Measurements from ENCODE around the gene PLEKHA6. TPM values are rescaled to one million over a fixed set of nuclear protein-coding genes. Genes with fewer than 3 reads are reported as not detected.

Gene PLEKHA6
- total RNA-seq, 2 donors from 2014 or later: 24.5 to 49.3 TPM

DNA sequence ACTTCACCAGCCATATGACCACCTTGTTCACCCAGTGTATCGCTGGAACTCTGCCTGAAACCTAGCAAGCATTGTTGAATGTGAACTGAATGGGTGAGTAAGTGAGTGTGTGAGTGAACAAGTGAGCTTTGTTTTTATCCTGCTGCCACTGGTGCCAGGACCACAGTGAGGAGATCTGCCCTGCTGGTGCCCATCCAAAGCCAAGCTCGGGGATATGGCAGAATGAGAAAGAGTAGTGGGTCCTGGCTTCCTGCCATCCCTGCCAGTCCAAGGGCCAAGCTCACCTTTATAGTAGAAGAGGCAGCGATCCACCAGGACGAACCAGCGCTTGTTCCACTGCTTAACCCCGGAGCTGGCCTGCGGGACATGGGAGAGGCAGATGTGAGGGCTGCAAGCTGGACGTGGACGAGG lies 92.5 kb downstream of the PLEKHA6 start:
- 75% methylated on average over 9 of the region's 9 CpGs for WGBS
- intact Hi-C loops (cut with DNase I): no loop called here
- no peak for TF ChIP-seq POLR2AphosphoS5 (IDR thresholded peaks at IDR 0.05)
- TF ChIP-seq POLR2A (IDR thresholded peaks at IDR 0.05): no peak
- TF ChIP-seq CTCF (IDR thresholded peaks at IDR 0.05): no peak
- Histone ChIP-seq H3K36me3 (no peaks in the 10 kb centered on the region), H3K27ac (no peak overlapping the region), H3K27me3 (replicated peaks; ENCODE audit: insufficient read depth) (no peaks in the 10 kb centered on the region), H3K4me1 (replicated peaks) (no peaks in the 10 kb centered on the region), H3K4me3 (no peak overlapping the region), H3K9me3 (no peaks in the 10 kb centered on the region)
- DNase-seq (ENCODE audit: low spot score): no peak

DNA sequence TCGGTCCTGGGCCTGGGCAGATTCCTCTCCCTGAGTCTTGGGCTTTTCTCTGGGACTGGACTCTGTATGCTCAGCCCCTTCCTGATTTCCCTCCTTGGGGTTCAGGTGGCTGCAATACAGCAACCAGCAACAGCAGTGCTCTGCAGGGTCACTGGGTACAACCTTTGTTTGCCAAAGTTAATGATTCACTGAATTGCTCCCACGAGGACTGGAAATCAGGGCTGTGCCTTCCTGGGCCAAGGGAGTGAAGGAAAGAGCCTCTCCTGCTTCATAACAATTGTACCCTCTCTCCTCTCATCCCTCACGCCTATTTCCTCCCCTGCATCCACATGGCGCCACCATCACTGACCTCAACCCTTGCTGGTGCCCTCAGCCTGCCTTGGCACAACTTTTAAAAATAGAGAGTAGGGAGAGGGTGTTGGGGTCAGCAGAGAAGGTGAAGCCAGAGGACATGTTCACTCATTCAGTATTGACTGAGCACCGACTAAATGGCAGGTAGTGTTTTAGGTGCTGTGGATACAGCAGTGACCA lies 93.2 kb downstream of the PLEKHA6 start:
- H3K4me1 ChIP-seq (replicated peaks): no peaks in the 10 kb centered on the region

DNA sequence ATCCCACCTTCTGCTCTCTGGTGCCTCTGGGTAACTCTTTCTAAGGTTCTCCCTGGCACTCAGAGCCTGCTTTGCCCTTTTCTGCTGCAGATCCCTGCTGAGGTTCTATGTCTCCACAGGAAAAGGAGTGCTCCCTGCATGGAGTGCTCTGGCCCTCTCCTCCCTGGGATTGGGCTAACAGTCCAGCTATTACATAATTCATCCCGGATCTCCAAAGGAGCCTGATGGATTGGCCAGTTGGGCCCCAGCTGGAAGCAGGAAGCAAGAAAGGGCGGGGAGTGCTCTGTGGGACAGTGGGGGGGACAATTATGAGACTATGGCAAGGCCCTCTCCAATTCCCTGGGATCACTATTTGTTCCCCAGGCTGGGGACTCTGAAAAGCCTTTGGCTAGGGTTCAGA lies 94.1 kb downstream of the PLEKHA6 start:
- TF ChIP-seq POLR2A (IDR thresholded peaks at IDR 0.05) (no peak), POLR2AphosphoS5 (IDR thresholded peaks at IDR 0.05) (no peak), CTCF (IDR thresholded peaks at IDR 0.05) (no peak)
- DNase-seq (ENCODE audit: low spot score): no peak
- 81% methylated on average over 2 of the region's 2 CpGs for WGBS
- Histone ChIP-seq H3K27me3 (replicated peaks; ENCODE audit: insufficient read depth) (no peaks in the 10 kb centered on the region), H3K4me1 (replicated peaks) (no peaks in the 10 kb centered on the region), H3K4me3 (no peak overlapping the region), H3K9me3 (no peaks in the 10 kb centered on the region), H3K27ac (no peak overlapping the region), H3K36me3 (no peaks in the 10 kb centered on the region)
- intact Hi-C loops (cut with DNase I): no loop called here

More for the DNA sequence above, 93.2 kb downstream of the PLEKHA6 start:
- no peak overlapping the region for H3K4me3 ChIP-seq
- intact Hi-C loops (cut with DNase I): no loop called here
- 70% methylated on average over 5 of the region's 5 CpGs for WGBS
- no peak overlapping the region for H3K27ac ChIP-seq
- H3K9me3 ChIP-seq: no peaks in the 10 kb centered on the region
- H3K36me3 ChIP-seq: no peaks in the 10 kb centered on the region
- no peak for DNase-seq (ENCODE audit: low spot score)
- no peaks in the 10 kb centered on the region for H3K27me3 ChIP-seq (replicated peaks; ENCODE audit: insufficient read depth)
- TF ChIP-seq CTCF (IDR thresholded peaks at IDR 0.05): no peak
- no peak for TF ChIP-seq POLR2A (IDR thresholded peaks at IDR 0.05)
- no peak for TF ChIP-seq POLR2AphosphoS5 (IDR thresholded peaks at IDR 0.05)

GRCh38 chr1:204264805-204265204 lies 94.9 kb downstream of the PLEKHA6 start:
- intact Hi-C loops (cut with DNase I): loop anchor here (5.0 kb wide), 1 partner anchor 87 kb away; no protein-coding TSS in a partner anchor
- 82% methylated on average over 8 of the region's 8 CpGs for WGBS
- Histone ChIP-seq H3K27me3 (replicated peaks; ENCODE audit: insufficient read depth) (no peaks in the 10 kb centered on the region), H3K4me1 (replicated peaks) (no peaks in the 10 kb centered on the region), H3K9me3 (no peaks in the 10 kb centered on the region), H3K36me3 (no peaks in the 10 kb centered on the region), H3K27ac (no peak overlapping the region), H3K4me3 (no peak overlapping the region)
- DNase-seq (ENCODE audit: low spot score): no peak
- TF ChIP-seq POLR2A (IDR thresholded peaks at IDR 0.05) (no peak), POLR2AphosphoS5 (IDR thresholded peaks at IDR 0.05) (no peak)

- TF ChIP-seq POLR2A (IDR thresholded peaks at IDR 0.05) (no peak), POLR2AphosphoS5 (IDR thresholded peaks at IDR 0.05) (no peak), CTCF (IDR thresholded peaks at IDR 0.05) (no peak)
- Histone ChIP-seq H3K27me3 (replicated peaks; ENCODE audit: insufficient read depth) (no peaks in the 10 kb centered on the region), H3K4me1 (replicated peaks) (peaks cover 2% of the 10 kb centered on the region), H3K36me3 (no peaks in the 10 kb centered on the region), H3K27ac (no peak overlapping the region), H3K9me3 (no peaks in the 10 kb centered on the region), H3K4me3 (no peak overlapping the region)
- intact Hi-C loops (cut with DNase I): loop anchor here (5.0 kb wide), 1 partner anchor 89 kb away; no protein-coding TSS in a partner anchor
- 52% methylated on average over 13 of the region's 13 CpGs for WGBS
- DNase-seq (ENCODE audit: low spot score): peak; percentile 22
These were observed 96.3 kb downstream of the PLEKHA6 start for GRCh38 chr1:204263254-204263910.

Measured in prostate gland (tissue), 2 donors.